K562 (cell line): Measurements from ENCODE around the gene MYL5. TPM values are rescaled to one million over a fixed set of nuclear protein-coding genes. Genes with fewer than 3 reads are reported as not detected.

Experiments used
- ATAC-seq: fragments of 200-7000 bp; cut with Tn5 transposase; 3 replicates; pipeline ENCODE4 v1.9.1; 2020; ENCODE audit warnings: moderate library complexity
- BruUV-seq: library from RNA; stranded (reverse); fragments of 400-500 nt; replicated peaks from 2 replicates; lab custom pipeline; 2021; lab: Mats Ljungman, UMichigan
- CTCF ChIA-PET: fragments of 300-600 bp; formaldehyde crosslinking; extraction: SDS; loops from one replicate; lab custom pipeline; 2021; ENCODE audit warnings: low intra/inter-chr PET ratio; lab: Yijun Ruan, JAX
- POLR2A ChIA-PET: fragments of 300-600, 350-650 bp; sonication (Branson Sonifier 250); formaldehyde crosslinking; extraction: SDS; loops from one replicate; lab custom pipeline; 2021; ENCODE audit warnings: antibody characterized with exemption, inconsistent platforms; lab: Yijun Ruan, JAX
- DNase-seq, 4 experiments: peaks; one replicate each; pipeline versions ENCODE4 v3.0.0 to v3.0.0-alpha.2; 2011 to 2018; ENCODE audit warnings: low spot score in 3 of 4, mixed read lengths in 3 of 4; ENCODE audit errors: extremely low read depth in 1 of 4
- FAIRE-seq: peaks from 2 replicates; lab custom pipeline; 2011; peaks lifted over from hg19 to GRCh38; lab: Jason Lieb, UNC
- H2AFZ ChIP-seq: 2 replicates; pipeline ENCODE4 v1.6.0; 2011; ENCODE audit warnings: low read depth, low read length, control low read depth, inconsistent platforms
- H3K27ac ChIP-seq: fragments of 200-600 bp; 3 replicates; pipeline ENCODE4 v1.8.0; 2011; ENCODE audit warnings: low read depth, mild to moderate bottlenecking, control low read depth, inconsistent platforms, low read length, moderate library complexity, mixed read lengths; ENCODE audit errors: extremely low read depth
- H3K27me3 ChIP-seq, 2 experiments: fragments of 300-600 bp in 1 of 2; 2 replicates in 1 of 2; 3 replicates in 1 of 2; pipeline versions ENCODE4 v1.6.0 to v1.8.0; 2011; ENCODE audit warnings: inconsistent platforms in 2 of 2, low read length in 2 of 2, mild to moderate bottlenecking in 1 of 2, mixed read lengths in 1 of 2, moderate library complexity in 1 of 2; ENCODE audit not compliant: control insufficient read depth in 2 of 2, insufficient read depth in 2 of 2
- H3K36me3 ChIP-seq: fragments of 300-600 bp; 3 replicates; pipeline ENCODE4 v1.8.0; 2011; ENCODE audit warnings: mild to moderate bottlenecking, low read length, inconsistent platforms; ENCODE audit not compliant: control insufficient read depth, insufficient read depth
- H3K4me1 ChIP-seq, 2 experiments: fragments of 200-600 bp in 1 of 2; replicated peaks in 1 of 2; 2 replicates in 1 of 2; 3 replicates in 1 of 2; pipeline versions ENCODE4 v1.5.1 to v1.8.0; 2011; ENCODE audit warnings: inconsistent platforms in 2 of 2, low read length in 2 of 2, mild to moderate bottlenecking in 1 of 2, mixed read lengths in 1 of 2, moderate library complexity in 1 of 2; ENCODE audit not compliant: control insufficient read depth in 2 of 2, insufficient read depth in 2 of 2
- H3K4me2 ChIP-seq: 2 replicates; pipeline ENCODE4 v1.6.1; 2011; ENCODE audit warnings: low read length, control low read depth, inconsistent platforms, mixed read lengths; ENCODE audit not compliant: insufficient read depth
- H3K4me3 ChIP-seq: fragments of 200-600 bp; sonication (generic), shearing (Covaris generic); 2 replicates; pipeline ENCODE4 v1.5.1; 2016; ENCODE audit warnings: control low read depth, inconsistent platforms
- H3K79me2 ChIP-seq: fragments of 200-600 bp; 3 replicates; pipeline ENCODE4 v1.8.0; 2011; ENCODE audit warnings: low read length, inconsistent platforms; ENCODE audit not compliant: control insufficient read depth, insufficient read depth
- H3K9ac ChIP-seq, 2 experiments: 2 replicates each; pipeline versions ENCODE4 v1.6.0 to v1.6.1; 2011; ENCODE audit warnings: low read depth in 2 of 2, low read length in 2 of 2, control low read depth in 1 of 2, inconsistent platforms in 1 of 2, mild to moderate bottlenecking in 1 of 2, mixed read lengths in 1 of 2; ENCODE audit not compliant: insufficient read depth in 1 of 2
- H3K9me1 ChIP-seq: one replicate; pipeline ENCODE4 v1.6.0; 2011; ENCODE audit warnings: inconsistent platforms, mild to moderate bottlenecking, low read length, moderate library complexity; ENCODE audit not compliant: control insufficient read depth, insufficient read depth
- H3K9me3 ChIP-seq: replicated peaks from 2 replicates; pipeline ENCODE4 v1.5.1; 2011; ENCODE audit warnings: low read depth, low read length, inconsistent platforms; ENCODE audit not compliant: control insufficient read depth, insufficient read depth
- H4K20me1 ChIP-seq: replicated peaks from 2 replicates; pipeline ENCODE4 v1.6.1; 2011; ENCODE audit warnings: low read length, inconsistent platforms, mixed read lengths; ENCODE audit not compliant: control insufficient read depth, insufficient read depth
- CBFB ChIP-seq: sonication (generic); formaldehyde crosslinking; IDR thresholded peaks from 2 replicates; pipeline ENCODE4 v1.4.0; 2020; ENCODE audit warnings: mild to moderate bottlenecking, missing genetic modification reagents
- CC2D1A ChIP-seq: fragments of 450-650 bp; IDR thresholded peaks from 2 replicates; pipeline ENCODE4 v1.6.1; 2017; ENCODE audit warnings: mild to moderate bottlenecking
- EP400 ChIP-seq: fragments of 450-650 bp; IDR thresholded peaks from 2 replicates; pipeline ENCODE4 v1.6.1; 2017; ENCODE audit warnings: antibody characterized with exemption, mild to moderate bottlenecking, moderate library complexity
- HCFC1 ChIP-seq: IDR thresholded peaks from 2 replicates; pipeline ENCODE4 v1.6.1; 2012; ENCODE audit warnings: low read depth, low read length, improper control_type of control experiment
- KDM1A ChIP-seq, 2 experiments: fragments of 450-650 bp; IDR thresholded peaks; 2 replicates each; pipeline ENCODE4 v1.6.1; 2016; ENCODE audit warnings: mild to moderate bottlenecking in 2 of 2
- RBM17 ChIP-seq: fragments of 200-400 bp; formaldehyde crosslinking; IDR thresholded peaks from 2 replicates; pipeline ENCODE4 v1.6.1; 2017; ENCODE audit warnings: low read depth, mild to moderate bottlenecking, low read length, borderline replicate concordance
- SAFB2 ChIP-seq: fragments of 200-400 bp; formaldehyde crosslinking; IDR thresholded peaks from 2 replicates; pipeline ENCODE4 v1.6.1; 2018; ENCODE audit warnings: borderline replicate concordance, low read length, low read depth, moderate library complexity; ENCODE audit not compliant: severe bottlenecking
- SRSF9 ChIP-seq: fragments of 200-400 bp; formaldehyde crosslinking; IDR thresholded peaks from 2 replicates; pipeline ENCODE4 v1.6.1; 2017; ENCODE audit warnings: low read depth, low read length, borderline replicate concordance
- ZNF282 ChIP-seq: sonication (generic); formaldehyde crosslinking; IDR thresholded peaks from 2 replicates; pipeline ENCODE4 v1.8.1; 2023; ENCODE audit warnings: missing genetic modification reagents
- ZNF57 ChIP-seq: fragments of 450-650 bp; formaldehyde crosslinking; IDR thresholded peaks from 2 replicates; pipeline ENCODE4 v1.4.0; 2020; ENCODE audit warnings: mild to moderate bottlenecking, moderate library complexity
- ZNF780A ChIP-seq: fragments of 250-450 bp; sonication (Bioruptor Pico); IDR thresholded peaks from 2 replicates; pipeline ENCODE4 v1.5.0; 2021; ENCODE audit warnings: mild to moderate bottlenecking
- WGBS: fragments of 100-300 bp; shearing (Covaris generic); methylation state at CpG from one replicate; pipeline ENCODE4 v1.1.6; 2016; ENCODE audit warnings: low coverage, mixed read lengths; ENCODE audit not compliant: insufficient coverage; ENCODE audit errors: missing lambda C conversion rate; 5-methylcytosine and 5-hydroxymethylcytosine counted together
- in situ Hi-C: fragments of 300-500 bp; cut with MboI; formaldehyde crosslinking; loops from 4 replicates; pipeline ENCODE4 v1.15.0; 2018; ENCODE audit warnings: inconsistent platforms, mixed read lengths
- intact Hi-C: fragments of 100-400 bp; cut with micrococcal nuclease; formaldehyde crosslinking; loops from 2 replicates; pipeline ENCODE4 v1.14.2; 2022
- polyA plus RNA-seq, 8 experiments: library from polyadenylated mRNA; depleted of rRNA in 4 of 8; stranded (reverse) in 5 of 8; unstranded in 3 of 8; fragments of >200 nt; fragmentation: Nextera tagmentation in 2 of 8; fragmentation: Illumina TruSeq in 1 of 8; extraction: Ambion mirVana in 2 of 8; extraction: Trizol in 1 of 8; gene quantifications; 2 replicates each; pipeline versions ENCODE4 v1.2.1 to v1.2.3, GENCODE V29; 2011 to 2014; ENCODE audit warnings: inconsistent platforms in 1 of 8, missing spikeins in 1 of 8
- total RNA-seq, 7 experiments: library from RNA; depleted of rRNA in 6 of 7; stranded (reverse); fragments of >200 nt in 6 of 7; fragmentation: Illumina TruSeq in 2 of 7; extraction: Trizol in 2 of 7; gene quantifications; 2 replicates each; pipeline versions ENCODE4 v1.2.1 to v1.2.3, GENCODE V29; 2011 to 2021; ENCODE audit warnings: low replicate concordance in 1 of 7
- TF ChIP-seq, protein P1 (sequence below): sonication (generic); formaldehyde crosslinking; IDR thresholded peaks from 2 replicates; pipeline ENCODE4 v1.8.0; 2022; ENCODE audit warnings: missing genetic modification reagents, mild to moderate bottlenecking, moderate library complexity, borderline replicate concordance
- TF ChIP-seq, protein P2 (sequence below): sonication (generic); formaldehyde crosslinking; IDR thresholded peaks from 2 replicates; pipeline ENCODE4 v1.9.0; 2022; ENCODE audit warnings: mild to moderate bottlenecking, missing genetic modification reagents
- TF ChIP-seq, protein P3 (sequence below): fragments of 450-650 bp; formaldehyde crosslinking; IDR thresholded peaks from 2 replicates; pipeline ENCODE4 v1.4.0; 2020; ENCODE audit warnings: mild to moderate bottlenecking, moderate library complexity
- TF ChIP-seq, protein P4 (sequence below): fragments of 200-400 bp; formaldehyde crosslinking; IDR thresholded peaks from 2 replicates; pipeline ENCODE4 v1.6.1; 2017; ENCODE audit warnings: mild to moderate bottlenecking, low read depth, low read length, moderate library complexity

The MYL5 gene
- total and polyA plus RNA-seq, 9 of the 15 experiments (the other 6 are each of a cell fraction or from before 2014, with no cell fraction given): 1.4 to 10.0 (median 4.1) TPM

DNA sequence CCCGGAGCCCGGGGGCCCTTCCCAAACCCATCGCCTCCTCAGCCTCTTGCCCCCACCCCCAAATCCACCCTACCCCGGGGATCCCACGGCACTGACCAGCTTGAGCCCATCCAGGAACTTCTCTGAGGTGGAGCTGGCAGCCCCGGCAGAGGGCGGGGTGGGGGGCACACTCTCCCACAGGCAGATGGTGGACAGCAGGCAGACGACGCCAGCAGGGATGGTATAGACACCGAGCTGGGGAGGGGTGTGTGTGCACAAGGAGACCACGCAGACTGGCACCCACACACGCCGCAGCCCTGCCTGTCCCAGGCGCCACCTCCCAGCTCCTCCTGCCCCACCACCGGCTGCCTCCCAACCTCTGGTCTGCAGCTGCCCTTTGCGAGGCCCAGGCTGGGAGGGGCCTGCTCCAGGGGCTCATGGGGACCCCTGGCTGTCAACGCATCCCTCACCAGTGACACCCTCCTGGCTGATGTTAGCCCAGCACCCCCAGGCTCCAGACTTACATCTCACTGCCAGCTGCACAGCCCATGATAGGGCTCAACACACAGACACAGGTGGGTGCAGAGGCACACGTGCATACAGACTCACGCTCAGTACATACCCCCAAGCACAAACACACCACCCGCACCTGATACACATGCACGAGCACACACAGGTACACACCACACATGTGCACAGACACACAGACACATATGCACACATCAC, 10.4 kb downstream of the MYL5 start:
- FAIRE-seq: peak; percentile 69
- intact Hi-C loops: loop anchor here (5.0 to 10.0 kb wide), 3 partner anchors 50 to 300 kb away; partner anchors contain the start of gene IDUA
- no peaks in the 10 kb centered on the region for H3K27me3 ChIP-seq

More for the DNA sequence above, 10.4 kb downstream of the MYL5 start:
- Histone ChIP-seq H4K20me1 (0 out of 2 replicates have a peak, but pooled peaks cover 4% of the 10 kb centered on the region), H3K27ac (no peak overlapping the region), H3K9me1 (no peaks in the 10 kb centered on the region), H3K36me3 (no peaks in the 10 kb centered on the region), H2AFZ (no peak overlapping the region), H3K79me2 (peaks cover 7% of the 10 kb centered on the region; the same call in 2 of the 3 replicates), H3K4me3 (no peak overlapping the region), H3K9ac (peak overlapping the region in 1 of 2 experiments; percentile 68; a peak in 2 of 4 replicates), H3K4me2 (no peak overlapping the region)
- BruUV-seq: no TSS peak
- in situ Hi-C loops: no loop called here
- WGBS: 73% methylated on average over 17 of the region's 21 CpGs
- DNase-seq (no peak), ATAC-seq (no peak)
- ChIA-PET POLR2A (interaction anchor here (0.5 kb wide), 1 partner anchor 1985 kb away, joined by 3 read pairs; no protein-coding TSS in a partner anchor), CTCF (interaction anchor here (0.6 kb wide), 1 partner anchor 10 kb away, joined by 5 read pairs; the partner anchor contains the start of genes ATP5ME and MYL5)
- TF ChIP-seq ZNF282 (CRISPR knock-in tag) (no peak), ZNF780A (CRISPR knock-in tag) (no peak), KDM1A (IDR thresholded peaks at IDR 0.05) (peak in 1 of 2 experiments; percentile 21; a peak in 1 of 4 replicates), SRSF9 (no peak), ZNF57 (no peak), CC2D1A (no peak), SAFB2 (no peak), CBFB (CRISPR knock-in tag) (no peak), HCFC1 (no peak), RBM17 (no peak), EP400 (no peak)
- TF ChIP-seq, protein P1, sequence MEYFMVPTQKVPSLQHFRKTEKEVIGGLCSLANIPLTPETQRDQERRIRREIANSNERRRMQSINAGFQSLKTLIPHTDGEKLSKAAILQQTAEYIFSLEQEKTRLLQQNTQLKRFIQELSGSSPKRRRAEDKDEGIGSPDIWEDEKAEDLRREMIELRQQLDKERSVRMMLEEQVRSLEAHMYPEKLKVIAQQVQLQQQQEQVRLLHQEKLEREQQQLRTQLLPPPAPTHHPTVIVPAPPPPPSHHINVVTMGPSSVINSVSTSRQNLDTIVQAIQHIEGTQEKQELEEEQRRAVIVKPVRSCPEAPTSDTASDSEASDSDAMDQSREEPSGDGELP (CRISPR knock-in tag): no peak
- TF ChIP-seq, protein P2, sequence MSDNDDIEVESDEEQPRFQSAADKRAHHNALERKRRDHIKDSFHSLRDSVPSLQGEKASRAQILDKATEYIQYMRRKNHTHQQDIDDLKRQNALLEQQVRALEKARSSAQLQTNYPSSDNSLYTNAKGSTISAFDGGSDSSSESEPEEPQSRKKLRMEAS (CRISPR knock-in tag): peak; percentile 33; the same call in 1 of the 2 replicates
- TF ChIP-seq, protein P3, sequence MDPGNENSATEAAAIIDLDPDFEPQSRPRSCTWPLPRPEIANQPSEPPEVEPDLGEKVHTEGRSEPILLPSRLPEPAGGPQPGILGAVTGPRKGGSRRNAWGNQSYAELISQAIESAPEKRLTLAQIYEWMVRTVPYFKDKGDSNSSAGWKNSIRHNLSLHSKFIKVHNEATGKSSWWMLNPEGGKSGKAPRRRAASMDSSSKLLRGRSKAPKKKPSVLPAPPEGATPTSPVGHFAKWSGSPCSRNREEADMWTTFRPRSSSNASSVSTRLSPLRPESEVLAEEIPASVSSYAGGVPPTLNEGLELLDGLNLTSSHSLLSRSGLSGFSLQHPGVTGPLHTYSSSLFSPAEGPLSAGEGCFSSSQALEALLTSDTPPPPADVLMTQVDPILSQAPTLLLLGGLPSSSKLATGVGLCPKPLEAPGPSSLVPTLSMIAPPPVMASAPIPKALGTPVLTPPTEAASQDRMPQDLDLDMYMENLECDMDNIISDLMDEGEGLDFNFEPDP (CRISPR knock-in tag): no peak
- TF ChIP-seq, protein P4, sequence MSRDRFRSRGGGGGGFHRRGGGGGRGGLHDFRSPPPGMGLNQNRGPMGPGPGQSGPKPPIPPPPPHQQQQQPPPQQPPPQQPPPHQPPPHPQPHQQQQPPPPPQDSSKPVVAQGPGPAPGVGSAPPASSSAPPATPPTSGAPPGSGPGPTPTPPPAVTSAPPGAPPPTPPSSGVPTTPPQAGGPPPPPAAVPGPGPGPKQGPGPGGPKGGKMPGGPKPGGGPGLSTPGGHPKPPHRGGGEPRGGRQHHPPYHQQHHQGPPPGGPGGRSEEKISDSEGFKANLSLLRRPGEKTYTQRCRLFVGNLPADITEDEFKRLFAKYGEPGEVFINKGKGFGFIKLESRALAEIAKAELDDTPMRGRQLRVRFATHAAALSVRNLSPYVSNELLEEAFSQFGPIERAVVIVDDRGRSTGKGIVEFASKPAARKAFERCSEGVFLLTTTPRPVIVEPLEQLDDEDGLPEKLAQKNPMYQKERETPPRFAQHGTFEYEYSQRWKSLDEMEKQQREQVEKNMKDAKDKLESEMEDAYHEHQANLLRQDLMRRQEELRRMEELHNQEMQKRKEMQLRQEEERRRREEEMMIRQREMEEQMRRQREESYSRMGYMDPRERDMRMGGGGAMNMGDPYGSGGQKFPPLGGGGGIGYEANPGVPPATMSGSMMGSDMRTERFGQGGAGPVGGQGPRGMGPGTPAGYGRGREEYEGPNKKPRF: no peak
- TF ChIP-seq, all 486 proteins: peak for 2
- H3K9me3 ChIP-seq: no peaks in the 10 kb centered on the region
- peaks cover 25 to 93% of the 10 kb centered on the region in 2 experiments for H3K4me1 ChIP-seq
